Kidney epithelial cell (primary cell): ENCODE results near the gene COLEC11. TPM values are rescaled to one million over a fixed set of nuclear protein-coding genes. Genes with fewer than 3 reads are reported as not detected.

Source experiments
- DNase-seq: peaks from one replicate; pipeline ENCODE4 v3.0.0-alpha.2; 2010; ENCODE audit warnings: low read depth
- H3K27me3 ChIP-seq: 2 replicates; pipeline ENCODE4 v1.6.0; 2011; ENCODE audit warnings: low read length; ENCODE audit not compliant: control insufficient read depth, insufficient read depth
- H3K36me3 ChIP-seq: 2 replicates; pipeline ENCODE4 v1.5.1; 2011; ENCODE audit warnings: low read length; ENCODE audit not compliant: control insufficient read depth, insufficient read depth
- H3K4me3 ChIP-seq: 2 replicates; pipeline ENCODE4 v1.5.1; 2011; ENCODE audit warnings: low read depth, mild to moderate bottlenecking, control low read depth, low read length
- total RNA-seq: library from RNA; depleted of rRNA; stranded (reverse); fragments of >200 nt; gene quantifications from 2 replicates; pipeline ENCODE4 v1.2.3, GENCODE V29; 2015
- TF ChIP-seq, protein P1 (sequence below): IDR thresholded peaks from 2 replicates; pipeline ENCODE4 v1.5.1; 2011; ENCODE audit warnings: mild to moderate bottlenecking, moderate library complexity, low read length, control low read depth, inconsistent platforms; ENCODE audit not compliant: insufficient read depth, poor library complexity, severe bottlenecking

Gene COLEC11
- total RNA-seq, 1 donor from 2014 or later = not detected

DNA sequence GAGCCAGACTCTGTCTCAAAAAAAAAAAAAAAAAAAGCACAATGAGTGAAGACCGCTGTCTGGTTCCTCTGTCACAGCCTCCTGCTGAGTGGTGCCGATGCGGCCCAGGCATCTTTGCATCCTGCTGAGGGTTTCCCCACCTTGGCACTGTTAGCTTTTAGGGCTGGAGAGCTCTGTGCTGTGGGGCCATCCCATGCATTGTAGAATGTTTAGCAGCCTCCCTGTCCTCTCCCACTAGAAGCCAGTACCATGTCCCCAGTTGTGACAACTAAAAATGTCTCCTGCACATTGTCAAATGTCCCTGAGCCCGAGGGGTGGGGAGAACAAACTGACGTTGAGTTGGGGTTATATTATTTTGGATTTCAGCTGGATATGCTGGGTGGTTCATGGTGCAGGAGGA, 7.9 kb upstream of the COLEC11 start:
- Histone ChIP-seq H3K4me3 (no peak overlapping the region), H3K36me3 (peaks cover 1% of the 10 kb centered on the region), H3K27me3 (no peaks in the 10 kb centered on the region)
- no peak for DNase-seq
- TF ChIP-seq, protein P1, sequence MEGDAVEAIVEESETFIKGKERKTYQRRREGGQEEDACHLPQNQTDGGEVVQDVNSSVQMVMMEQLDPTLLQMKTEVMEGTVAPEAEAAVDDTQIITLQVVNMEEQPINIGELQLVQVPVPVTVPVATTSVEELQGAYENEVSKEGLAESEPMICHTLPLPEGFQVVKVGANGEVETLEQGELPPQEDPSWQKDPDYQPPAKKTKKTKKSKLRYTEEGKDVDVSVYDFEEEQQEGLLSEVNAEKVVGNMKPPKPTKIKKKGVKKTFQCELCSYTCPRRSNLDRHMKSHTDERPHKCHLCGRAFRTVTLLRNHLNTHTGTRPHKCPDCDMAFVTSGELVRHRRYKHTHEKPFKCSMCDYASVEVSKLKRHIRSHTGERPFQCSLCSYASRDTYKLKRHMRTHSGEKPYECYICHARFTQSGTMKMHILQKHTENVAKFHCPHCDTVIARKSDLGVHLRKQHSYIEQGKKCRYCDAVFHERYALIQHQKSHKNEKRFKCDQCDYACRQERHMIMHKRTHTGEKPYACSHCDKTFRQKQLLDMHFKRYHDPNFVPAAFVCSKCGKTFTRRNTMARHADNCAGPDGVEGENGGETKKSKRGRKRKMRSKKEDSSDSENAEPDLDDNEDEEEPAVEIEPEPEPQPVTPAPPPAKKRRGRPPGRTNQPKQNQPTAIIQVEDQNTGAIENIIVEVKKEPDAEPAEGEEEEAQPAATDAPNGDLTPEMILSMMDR = no peak

DNA sequence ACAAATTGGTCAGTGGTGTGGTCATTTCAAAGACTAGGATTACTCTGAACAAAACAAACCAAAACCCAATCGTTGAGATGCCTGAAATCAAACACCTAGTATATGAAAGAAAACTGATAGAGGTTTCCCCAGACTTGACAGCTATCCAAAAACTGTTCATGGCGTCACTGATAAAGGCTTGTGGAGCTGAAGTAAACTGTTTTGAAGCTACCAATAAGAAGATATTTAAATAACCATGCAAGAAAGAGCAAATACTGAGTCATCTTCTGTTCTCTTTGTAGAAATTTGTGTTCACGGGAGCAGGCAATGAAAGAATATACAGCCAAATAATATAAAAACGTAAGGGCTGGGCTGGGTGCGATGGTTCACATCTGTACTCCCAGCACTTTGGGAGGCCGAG, 7.5 kb upstream of the COLEC11 start:
- Histone ChIP-seq H3K27me3 (no peaks in the 10 kb centered on the region), H3K36me3 (peaks cover 1% of the 10 kb centered on the region), H3K4me3 (no peak overlapping the region)
- TF ChIP-seq, protein P1 = no peak
- DNase-seq = no peak

DNA sequence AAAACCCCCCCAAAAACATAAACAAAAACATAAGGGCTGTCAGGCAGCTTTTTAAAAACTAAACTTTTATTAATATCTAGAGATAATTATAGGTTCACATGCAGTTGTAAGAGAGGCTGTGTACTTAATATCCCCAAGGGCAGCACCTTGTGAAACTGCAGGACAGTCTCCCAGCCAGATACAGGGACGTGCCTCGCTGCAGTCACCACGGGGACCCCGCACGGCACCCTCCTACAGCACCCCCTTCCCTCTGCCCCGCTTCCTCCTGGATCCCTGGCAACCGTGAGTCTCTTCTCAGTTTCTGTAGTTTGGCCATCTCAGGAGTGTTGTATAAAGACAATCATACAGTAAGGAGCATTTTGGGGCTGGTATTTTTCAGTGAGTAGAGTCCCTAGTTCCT, 6.8 kb upstream of the COLEC11 start:
- H3K27me3 ChIP-seq = no peaks in the 10 kb centered on the region
- no peak for DNase-seq
- TF ChIP-seq, protein P1 = no peak
- no peak overlapping the region for H3K4me3 ChIP-seq
- H3K36me3 ChIP-seq = peaks cover 1% of the 10 kb centered on the region

DNA sequence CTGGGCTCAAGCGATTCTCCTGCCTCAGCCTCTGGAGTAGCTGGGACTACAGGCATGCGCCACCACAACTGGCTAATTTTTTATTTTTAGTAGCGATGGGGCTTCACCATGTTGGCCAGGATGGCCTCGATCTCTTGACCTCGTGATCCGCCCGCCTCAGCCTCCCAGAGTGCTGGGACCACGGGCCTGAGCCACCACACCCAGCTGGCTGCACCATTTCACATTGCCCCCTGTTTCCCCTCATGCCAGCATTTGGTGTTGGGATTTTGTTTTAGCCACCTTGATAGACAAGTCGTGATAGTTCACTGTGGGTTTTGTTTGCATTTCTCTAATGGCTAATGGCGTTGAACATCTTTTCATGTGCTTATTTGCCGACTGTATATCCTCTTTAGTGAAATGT, 5.8 kb upstream of the COLEC11 start:
- TF ChIP-seq, protein P1 = no peak
- Histone ChIP-seq H3K27me3 (no peaks in the 10 kb centered on the region), H3K36me3 (peaks cover 1% of the 10 kb centered on the region), H3K4me3 (no peak overlapping the region)
- no peak for DNase-seq

DNA sequence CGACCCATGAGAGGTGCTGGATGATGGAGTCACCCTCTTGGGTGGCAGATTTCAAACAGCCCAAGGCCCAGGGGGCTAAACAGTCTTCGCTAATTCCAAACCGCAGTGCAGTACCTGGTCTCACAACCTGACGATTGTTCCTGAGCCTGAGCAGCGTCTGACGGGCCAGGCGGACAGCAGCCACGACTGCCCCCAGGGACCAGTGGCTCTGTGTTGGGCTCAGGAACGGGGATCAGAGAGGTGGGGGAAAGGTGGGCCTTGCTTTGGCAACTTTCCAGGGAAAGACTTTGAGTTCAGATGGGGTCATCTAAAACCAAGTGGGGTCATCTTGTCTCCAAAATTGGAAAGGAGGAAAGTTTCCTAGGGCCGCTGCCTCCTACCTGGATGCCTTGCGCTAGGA, 492 bp downstream of the COLEC11 start:
- TF ChIP-seq, protein P1 = no peak
- H3K36me3 ChIP-seq = no peaks in the 10 kb centered on the region
- H3K27me3 ChIP-seq = no peaks in the 10 kb centered on the region
- H3K4me3 ChIP-seq = no peak overlapping the region
- DNase-seq = no peak

DNA sequence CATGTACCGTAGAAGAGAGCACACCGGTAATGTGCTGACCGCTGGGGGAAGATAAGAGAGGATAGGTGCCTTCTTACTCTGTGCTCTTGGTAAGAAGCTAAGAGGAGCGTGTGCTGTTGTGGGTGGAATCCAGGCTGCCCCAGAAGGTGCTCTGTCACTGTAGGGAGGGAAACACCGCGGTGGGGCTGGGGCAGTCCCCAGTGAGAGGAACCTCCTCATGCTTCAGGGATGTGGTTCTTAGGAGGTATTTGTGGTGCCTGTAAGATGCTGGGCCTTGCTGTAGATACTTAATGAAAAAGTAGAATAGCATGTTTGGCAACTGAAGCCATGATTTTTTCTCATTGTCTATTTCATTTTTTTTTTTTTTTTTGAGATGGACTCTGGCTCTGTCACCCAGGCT, 1.1 kb downstream of the COLEC11 start:
- H3K27me3 ChIP-seq = no peaks in the 10 kb centered on the region

More for the DNA sequence above, 1.1 kb downstream of the COLEC11 start:
- TF ChIP-seq, protein P1 = no peak
- Histone ChIP-seq H3K36me3 (no peaks in the 10 kb centered on the region), H3K4me3 (no peak overlapping the region)
- DNase-seq = no peak
